Tibial artery (tissue), 4 donors: Measurements from ENCODE around the gene HOXC12.

Source experiments
- DNase-seq, 2 donors: peaks; one replicate each; pipeline ENCODE4 v3.0.0-alpha.2; 2019
- H3K27ac ChIP-seq, 2 donors: fragments of 200-600 bp; sonication (generic) in 1 of 2; 1 replicate in 1 of 2; 2 replicates in 1 of 2; pipeline ENCODE4 v1.5.1; 2018 to 2019; ENCODE audit warnings: mild to moderate bottlenecking in 1 of 2
- H3K27me3 ChIP-seq, 2 donors: fragments of 200-600 bp; sonication (generic) in 1 of 2; one replicate each; pipeline versions ENCODE4 v1.5.1 to v1.6.0; 2016 to 2019
- H3K36me3 ChIP-seq, 3 donors: fragments of 200-600 bp; sonication (generic) in 2 of 3; one replicate each; pipeline ENCODE4 v1.5.1; 2016 to 2019; ENCODE audit warnings: mild to moderate bottlenecking in 2 of 3
- H3K4me1 ChIP-seq, 4 donors: fragments of 200-600 bp; sonication (generic) in 2 of 4; 1 replicate in 3 of 4; 2 replicates in 1 of 4; pipeline ENCODE4 v1.5.1; 2016 to 2019
- H3K4me3 ChIP-seq, 2 donors: fragments of 200-600 bp; sonication (generic) in 1 of 2; 1 replicate in 1 of 2; 2 replicates in 1 of 2; pipeline ENCODE4 v1.5.1; 2018 to 2019; ENCODE audit warnings: mild to moderate bottlenecking in 2 of 2
- H3K9me3 ChIP-seq, 3 donors: fragments of 200-600 bp; sonication (generic) in 1 of 3; one replicate each; pipeline ENCODE4 v1.5.1; 2016 to 2019
- intact Hi-C: fragments of 100-400 bp; cut with DNase I; formaldehyde crosslinking; loops from one replicate; pipeline ENCODE4 v1.15.0; 2023; ENCODE audit warnings: low total_unique reads
- TF ChIP-seq, protein P1 (sequence below), 2 experiments: fragments of 200-600 bp in 1 of 2; fragments of 450-650 bp in 1 of 2; IDR thresholded peaks; one replicate each; pipeline ENCODE4 v1.5.1; 2017 to 2019; ENCODE audit warnings: antibody characterized with exemption in 2 of 2, mild to moderate bottlenecking in 1 of 2, moderate library complexity in 1 of 2

HOXC12 gene

DNA sequence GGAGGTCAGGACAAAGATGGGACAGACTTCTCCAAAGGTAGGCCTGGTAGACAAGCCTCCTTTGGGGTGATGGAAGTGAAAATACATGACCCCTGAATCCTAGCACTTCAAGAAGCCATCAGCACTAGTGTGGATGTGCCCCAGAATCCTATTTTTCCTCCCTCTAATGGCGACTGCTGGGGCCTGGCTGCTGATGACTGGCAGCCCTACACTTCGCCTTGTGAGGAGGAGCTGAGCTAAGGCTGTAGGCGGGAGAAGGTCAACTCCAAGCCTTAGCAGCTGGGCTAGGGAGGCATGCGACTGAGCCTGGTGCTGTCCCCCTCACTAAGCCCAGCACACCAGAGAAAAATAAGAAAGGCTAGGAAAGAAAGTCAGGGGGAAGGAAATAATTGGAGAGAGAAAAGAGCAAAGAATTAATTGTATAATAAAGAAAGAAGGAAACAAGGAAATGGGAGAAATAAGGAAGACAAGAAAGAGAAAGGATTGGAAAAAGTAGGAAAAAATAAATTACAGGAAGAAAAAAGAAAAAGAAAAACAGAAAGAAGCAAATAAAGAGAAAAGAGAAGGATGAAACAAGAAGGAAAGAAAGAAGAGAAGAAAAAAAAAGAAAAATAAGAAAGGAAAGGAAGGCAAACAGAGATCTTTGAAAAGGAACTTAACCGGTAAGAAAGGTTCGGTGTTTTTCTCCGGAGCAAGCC lies 25.6 kb downstream of the HOXC12 start:
- no peaks in the 10 kb centered on the region for H3K27me3 ChIP-seq
- intact Hi-C loops = loop anchor here (5.0 kb wide), 1 partner anchor 222 kb away; no protein-coding TSS in a partner anchor
- DNase-seq = no peak

DNA sequence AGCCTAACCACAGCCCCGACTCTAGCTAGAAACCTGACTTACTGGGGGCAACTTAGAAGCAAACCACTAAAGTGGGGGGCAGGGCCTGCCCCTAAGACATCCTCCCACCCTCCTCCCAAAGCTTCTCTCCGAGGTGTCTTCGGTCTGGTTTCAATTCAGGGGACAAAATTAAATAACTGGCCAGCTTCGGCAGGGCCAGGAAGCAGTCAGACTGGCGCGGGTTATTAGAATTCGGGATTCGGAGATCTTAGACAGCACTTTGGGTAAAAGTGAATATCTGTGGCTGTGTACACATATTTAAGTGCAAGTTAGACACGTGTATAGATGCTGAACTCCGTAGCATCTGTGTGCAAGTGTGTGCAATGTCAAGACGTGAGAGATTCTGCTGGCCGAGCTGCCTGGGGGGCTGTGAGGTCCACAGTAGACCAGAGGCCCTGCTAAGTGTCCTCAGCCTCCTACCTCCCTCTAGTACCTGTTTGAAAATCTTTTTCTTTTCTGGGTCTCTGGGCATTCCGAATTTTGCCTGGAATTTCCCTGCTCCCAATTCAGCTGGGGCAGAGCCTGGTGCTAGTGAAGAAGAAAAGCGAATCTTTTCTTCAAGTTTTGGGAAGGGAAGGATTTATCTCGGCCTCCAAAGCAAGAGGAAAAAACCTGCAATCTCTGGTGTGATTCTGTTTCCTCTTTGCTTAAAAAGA lies 26.2 kb downstream of the HOXC12 start:
- Histone ChIP-seq H3K27me3 (no peaks in the 10 kb centered on the region), H3K9me3 (no peaks in the 10 kb centered on the region), H3K27ac (peak overlapping the region; percentile 93 to 98), H3K4me3 (peak overlapping the region; percentile 64 to 84), H3K36me3 (no peaks in the 10 kb centered on the region), H3K4me1 (peaks cover 0 to 59% (median 30%) of the 10 kb centered on the region in 4 donors)
- no peak for DNase-seq
- TF ChIP-seq, protein P1, sequence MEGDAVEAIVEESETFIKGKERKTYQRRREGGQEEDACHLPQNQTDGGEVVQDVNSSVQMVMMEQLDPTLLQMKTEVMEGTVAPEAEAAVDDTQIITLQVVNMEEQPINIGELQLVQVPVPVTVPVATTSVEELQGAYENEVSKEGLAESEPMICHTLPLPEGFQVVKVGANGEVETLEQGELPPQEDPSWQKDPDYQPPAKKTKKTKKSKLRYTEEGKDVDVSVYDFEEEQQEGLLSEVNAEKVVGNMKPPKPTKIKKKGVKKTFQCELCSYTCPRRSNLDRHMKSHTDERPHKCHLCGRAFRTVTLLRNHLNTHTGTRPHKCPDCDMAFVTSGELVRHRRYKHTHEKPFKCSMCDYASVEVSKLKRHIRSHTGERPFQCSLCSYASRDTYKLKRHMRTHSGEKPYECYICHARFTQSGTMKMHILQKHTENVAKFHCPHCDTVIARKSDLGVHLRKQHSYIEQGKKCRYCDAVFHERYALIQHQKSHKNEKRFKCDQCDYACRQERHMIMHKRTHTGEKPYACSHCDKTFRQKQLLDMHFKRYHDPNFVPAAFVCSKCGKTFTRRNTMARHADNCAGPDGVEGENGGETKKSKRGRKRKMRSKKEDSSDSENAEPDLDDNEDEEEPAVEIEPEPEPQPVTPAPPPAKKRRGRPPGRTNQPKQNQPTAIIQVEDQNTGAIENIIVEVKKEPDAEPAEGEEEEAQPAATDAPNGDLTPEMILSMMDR (IDR thresholded peaks at IDR 0.05) = no peak
- intact Hi-C loops = loop anchor here (5.0 kb wide), 1 partner anchor 221 kb away; no protein-coding TSS in a partner anchor

More for the DNA sequence above, 25.6 kb downstream of the HOXC12 start:
- Histone ChIP-seq H3K36me3 (no peaks in the 10 kb centered on the region), H3K4me1 (peaks cover 0 to 66% (median 31%) of the 10 kb centered on the region in 4 donors), H3K9me3 (no peaks in the 10 kb centered on the region), H3K4me3 (peak overlapping the region; percentile 64 to 84), H3K27ac (peak overlapping the region; percentile 93 to 98)
- TF ChIP-seq, protein P1 (IDR thresholded peaks at IDR 0.05) = no peak

DNA sequence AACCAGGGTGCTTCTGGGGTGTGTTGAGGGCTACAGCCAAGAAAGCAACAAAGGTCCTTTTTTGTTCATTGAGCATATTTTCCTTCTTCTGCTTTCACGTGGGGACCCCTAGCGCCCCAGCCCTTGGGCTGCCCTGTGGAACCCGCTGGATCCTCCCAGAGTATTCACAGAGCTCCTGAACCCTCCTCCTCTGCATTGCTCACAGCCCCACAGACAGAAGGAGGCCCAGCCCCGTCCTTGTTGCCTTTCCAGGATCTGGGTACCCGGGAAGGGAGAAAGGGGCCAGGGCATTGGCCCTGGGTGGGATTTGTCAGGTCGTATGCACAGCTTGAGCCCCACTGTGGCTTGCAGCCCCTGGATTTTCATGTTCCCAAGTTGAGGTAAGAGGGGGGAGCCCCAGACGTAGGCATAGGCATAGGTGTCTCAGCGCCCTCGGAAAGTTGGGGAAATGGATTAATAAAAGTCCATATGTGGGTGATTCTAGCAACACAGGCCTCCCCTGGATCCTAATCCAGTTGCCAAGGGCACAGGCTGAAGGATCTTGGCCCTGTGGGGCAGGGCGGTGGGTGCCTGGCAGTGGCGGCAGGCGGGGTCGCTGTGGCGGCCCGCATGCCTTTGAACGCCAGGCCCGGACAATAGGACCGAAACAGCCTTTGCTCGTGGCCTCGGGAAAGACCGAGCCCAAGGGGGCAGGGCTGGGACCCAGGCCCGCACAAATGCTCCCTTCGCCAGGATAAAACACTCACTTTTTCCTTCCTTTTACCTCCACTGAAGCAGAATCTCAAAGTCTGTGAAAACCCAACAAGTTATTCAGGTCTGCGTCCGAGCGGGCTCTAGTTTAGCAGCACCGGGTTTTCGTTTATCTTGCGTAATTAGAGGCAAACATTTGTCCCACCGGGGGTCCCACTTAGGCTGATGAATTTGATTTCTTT lies 27.2 kb downstream of the HOXC12 start:
- peaks cover 0 to 50% (median 29%) of the 10 kb centered on the region in 4 donors for H3K4me1 ChIP-seq
- no peaks in the 10 kb centered on the region for H3K36me3 ChIP-seq
- no peaks in the 10 kb centered on the region for H3K9me3 ChIP-seq
- intact Hi-C loops = loop anchor here (5.0 kb wide), 1 partner anchor 220 kb away; no protein-coding TSS in a partner anchor
- H3K4me3 ChIP-seq = peak overlapping the region; percentile 64 to 84
- H3K27me3 ChIP-seq = no peaks in the 10 kb centered on the region
- TF ChIP-seq, protein P1 (IDR thresholded peaks at IDR 0.05) = no peak
- no peak for DNase-seq
- peak overlapping the region; percentile 93 to 98 for H3K27ac ChIP-seq

DNA sequence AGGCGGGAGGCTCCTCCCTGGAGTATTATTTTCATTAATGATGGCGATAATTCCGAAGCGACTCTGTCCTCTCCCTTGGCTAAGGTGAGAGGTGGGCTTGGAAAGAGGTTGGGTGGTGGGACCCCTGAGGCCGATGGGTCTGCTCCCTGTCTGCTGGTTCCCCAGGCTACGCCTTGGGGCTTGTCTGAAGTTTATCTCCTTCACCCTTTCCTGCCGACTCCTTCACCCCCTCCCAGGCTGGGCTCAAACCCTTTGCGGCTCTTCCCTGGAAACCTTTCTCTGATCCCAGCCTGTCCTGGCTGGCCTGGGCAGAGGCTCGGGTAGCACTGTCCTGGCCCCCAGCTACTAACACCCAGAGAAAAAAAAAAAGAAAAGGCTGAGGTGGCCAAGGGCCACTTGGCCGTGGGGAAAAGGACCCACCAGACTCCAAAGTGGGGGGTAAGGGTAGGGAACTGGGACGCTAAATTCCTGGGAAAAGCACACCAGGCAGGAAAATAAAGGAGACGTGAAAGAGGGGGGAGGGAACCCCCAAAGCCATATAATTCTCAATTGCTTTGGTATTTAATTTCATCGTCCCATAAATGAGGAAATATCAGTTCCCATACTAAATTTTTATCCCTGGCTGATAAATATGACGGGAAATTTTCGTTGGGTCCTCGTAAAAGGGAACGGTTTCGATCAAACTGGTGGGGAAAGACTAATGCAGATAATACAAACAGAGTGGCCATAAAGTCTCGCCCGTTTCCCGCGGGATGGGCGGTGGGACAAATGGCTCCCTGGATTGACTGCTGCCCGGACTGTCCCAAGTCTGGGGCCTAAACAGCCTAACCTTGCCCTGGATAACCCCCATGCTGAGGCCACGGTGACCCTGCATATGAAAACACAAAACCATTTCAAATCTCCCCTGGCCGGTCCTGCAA lies 28.2 kb downstream of the HOXC12 start:
- no peaks in the 10 kb centered on the region for H3K36me3 ChIP-seq
- TF ChIP-seq, protein P1 (IDR thresholded peaks at IDR 0.05) = no peak
- no peaks in the 10 kb centered on the region for H3K9me3 ChIP-seq
- peaks cover 0 to 52% (median 32%) of the 10 kb centered on the region in 4 donors for H3K4me1 ChIP-seq
- intact Hi-C loops = loop anchor here (5.0 kb wide), 1 partner anchor 219 kb away; no protein-coding TSS in a partner anchor
- H3K27me3 ChIP-seq = no peaks in the 10 kb centered on the region
- H3K4me3 ChIP-seq = peak overlapping the region; percentile 64 to 84
- DNase-seq = no peak
- peak overlapping the region; percentile 93 to 98 for H3K27ac ChIP-seq
